GM12878 (cell line): ENCODE data around the gene NCOA4. TPM values are rescaled to one million over a fixed set of nuclear protein-coding genes. Genes with fewer than 3 reads are reported as not detected.

ENCODE experiments used
- BHLHE40 ChIP-seq, 2 experiments: fragments of 450-650 bp in 1 of 2; IDR thresholded peaks; 2 replicates each; pipeline ENCODE4 v1.6.1; 2011 to 2017; ENCODE audit warnings: low read depth in 2 of 2, borderline replicate concordance in 1 of 2, improper control_type of control experiment in 1 of 2, low read length in 1 of 2, mild to moderate bottlenecking in 1 of 2
- CBFB ChIP-seq: IDR thresholded peaks from 2 replicates; pipeline ENCODE4 v1.6.1; 2016; ENCODE audit warnings: antibody characterized with exemption, low read depth
- CEBPB ChIP-seq, 2 experiments: fragments of 150-350 bp in 1 of 2; IDR thresholded peaks; 2 replicates each; pipeline ENCODE4 v1.6.1; 2012 to 2014; ENCODE audit warnings: low read depth in 2 of 2, low read length in 2 of 2, borderline replicate concordance in 1 of 2, inconsistent platforms in 1 of 2
- HDGF ChIP-seq: fragments of 450-650 bp; IDR thresholded peaks from 2 replicates; pipeline ENCODE4 v1.6.1; 2016; ENCODE audit warnings: antibody characterized with exemption
- KLF5 ChIP-seq: fragments of 450-650 bp; IDR thresholded peaks from 2 replicates; pipeline ENCODE4 v1.6.1; 2014; ENCODE audit warnings: mild to moderate bottlenecking; ENCODE audit not compliant: partially characterized antibody
- MTA3 ChIP-seq: IDR thresholded peaks from 2 replicates; pipeline ENCODE4 v1.6.1; 2012; ENCODE audit warnings: low read length, inconsistent platforms, borderline replicate concordance
- NR2C2 ChIP-seq: IDR thresholded peaks from 2 replicates; pipeline ENCODE4 v1.6.1; 2011; ENCODE audit warnings: borderline replicate concordance, low read depth; ENCODE audit not compliant: control insufficient read depth, insufficient read length
- RB1 ChIP-seq: fragments of 450-650 bp; formaldehyde crosslinking; IDR thresholded peaks from 2 replicates; pipeline ENCODE4 v1.6.1; 2017; ENCODE audit warnings: mild to moderate bottlenecking, borderline replicate concordance
- RELA ChIP-seq: fragments of 450-650 bp; IDR thresholded peaks from 2 replicates; pipeline ENCODE4 v1.8.0; 2014; ENCODE audit warnings: borderline replicate concordance; ENCODE audit not compliant: partially characterized antibody
- RELB ChIP-seq: fragments of 450-650 bp; IDR thresholded peaks from 2 replicates; pipeline ENCODE4 v1.6.1; 2017; ENCODE audit warnings: low read depth, mild to moderate bottlenecking, moderate library complexity
- ZBTB33 ChIP-seq: fragments of 450-650 bp; IDR thresholded peaks from 2 replicates; pipeline ENCODE4 v1.6.1; 2017; ENCODE audit warnings: mild to moderate bottlenecking
- ZNF274 ChIP-seq: IDR thresholded peaks from one replicate; pipeline ENCODE4 v1.8.0; 2011; ENCODE audit not compliant: insufficient read length, insufficient read depth
- ZNF592 ChIP-seq: fragments of 450-650 bp; IDR thresholded peaks from 2 replicates; pipeline ENCODE4 v1.6.1; 2017; ENCODE audit warnings: mild to moderate bottlenecking, moderate library complexity
- polyA plus RNA-seq, 11 experiments: library from polyadenylated mRNA; depleted of rRNA in 4 of 11; unstranded in 6 of 11; stranded (reverse) in 5 of 11; fragments of >200 nt; fragmentation: Nextera tagmentation in 4 of 11; fragmentation: Illumina TruSeq in 1 of 11; extraction: Ambion mirVana in 4 of 11; extraction: Trizol in 1 of 11; gene quantifications; 1 replicate in 1 of 11; 2 replicates in 10 of 11; pipeline versions ENCODE4 v1.2.1 to v1.2.3, GENCODE V29; 2011 to 2016; ENCODE audit warnings: inconsistent platforms in 2 of 11, missing spikeins in 2 of 11, low read depth in 1 of 11
- total RNA-seq, 4 experiments: library from RNA; depleted of rRNA in 3 of 4; stranded (reverse); fragments of >200 nt in 3 of 4; fragmentation: Illumina TruSeq in 1 of 4; extraction: Trizol in 1 of 4; gene quantifications; 2 replicates each; pipeline versions ENCODE4 v1.2.1 to v1.2.3, GENCODE V29; 2013 to 2021

Gene NCOA4
- total and polyA plus RNA-seq, 10 of the 15 experiments (the other 5 are each of a cell fraction or from before 2014, with no cell fraction given) = 57.5 to 119 (median 100) TPM

- no peak for TF ChIP-seq ZNF592
- no peak for TF ChIP-seq KLF5
- no peak for TF ChIP-seq CBFB
- TF ChIP-seq RB1 = no peak
- TF ChIP-seq BHLHE40 (IDR thresholded peaks at IDR 0.05; ENCODE audit: borderline replicate concordance in 1 of 2, low read depth in 2 of 2, low read length in 1 of 2) = no peak
- TF ChIP-seq RELB = no peak
- no peak for TF ChIP-seq RELA
- TF ChIP-seq ZNF274 = no peak
- TF ChIP-seq ZBTB33 = no peak
- TF ChIP-seq HDGF = no peak
- TF ChIP-seq MTA3 = no peak
- TF ChIP-seq CEBPB (IDR thresholded peaks at IDR 0.05; ENCODE audit: borderline replicate concordance in 1 of 2, low read depth in 2 of 2, low read length in 2 of 2) = no peak
- no peak for TF ChIP-seq NR2C2
Observed at GRCh38 chr10:46064269-46064817, 33.9 kb upstream of the NCOA4 start (continued).
